Cardiac muscle cell (in vitro differentiated cells and primary cell): Measurements from ENCODE around the gene CYSLTR2. TPM values are rescaled to one million over a fixed set of nuclear protein-coding genes. Genes with fewer than 3 reads are reported as not detected.

Source experiments
- DNase-seq, 2 donors: peaks; one replicate each; pipeline versions ENCODE4 v3.0.0 to v3.0.0-alpha.2; 2010 to 2017; ENCODE audit warnings: low read depth in 1 of 2, low spot score in 1 of 2
- H3K27ac ChIP-seq: fragments of 200-600 bp; sonication (generic); 2 replicates; pipeline ENCODE4 v1.5.1; 2016
- H3K27me3 ChIP-seq: fragments of 200-600 bp; sonication (generic); 2 replicates; pipeline ENCODE4 v1.6.0; 2016; ENCODE audit warnings: control low read depth
- H3K36me3 ChIP-seq: fragments of 200-600 bp; sonication (generic); 2 replicates; pipeline ENCODE4 v1.5.1; 2016; ENCODE audit warnings: control low read depth
- H3K4me1 ChIP-seq: fragments of 200-600 bp; sonication (generic); 2 replicates; pipeline ENCODE4 v1.8.1; 2017; ENCODE audit warnings: low read depth, mild to moderate bottlenecking, mixed run types
- H3K4me3 ChIP-seq: fragments of 200-600 bp; sonication (generic); 2 replicates; pipeline ENCODE4 v1.5.1; 2016; ENCODE audit warnings: mild to moderate bottlenecking
- H3K9me3 ChIP-seq: fragments of 200-600 bp; sonication (generic); 2 replicates; pipeline ENCODE4 v1.5.1; 2017; ENCODE audit warnings: low read depth, mild to moderate bottlenecking, control low read depth
- CTCF ChIP-seq: IDR thresholded peaks from 2 replicates; pipeline ENCODE4 v1.5.1; 2012; ENCODE audit warnings: low read depth, mild to moderate bottlenecking, low read length
- polyA plus RNA-seq: library from polyadenylated mRNA; unstranded; fragments of >200 nt; fragmentation: Nextera tagmentation; extraction: Ambion mirVana; gene quantifications from 2 replicates; pipeline ENCODE4 v1.2.1, GENCODE V29; 2016
- total RNA-seq: library from RNA; depleted of rRNA; stranded (reverse); fragments of >200 nt; gene quantifications from 2 replicates; pipeline ENCODE4 v1.2.3, GENCODE V29; 2016

The CYSLTR2 gene
- total and polyA plus RNA-seq, 2 experiments from 2014 or later: 0.30 to 0.48 TPM

GRCh38 chr13:48725271-48725670, 71.5 kb downstream of the CYSLTR2 start:
- DNase-seq: no peak
- no peak for TF ChIP-seq CTCF
- H3K27ac ChIP-seq: no peak overlapping the region
- no peaks in the 10 kb centered on the region for H3K36me3 ChIP-seq
- H3K4me1 ChIP-seq: no peaks in the 10 kb centered on the region
- H3K4me3 ChIP-seq: no peak overlapping the region
- H3K27me3 ChIP-seq: no peaks in the 10 kb centered on the region
- H3K9me3 ChIP-seq: no peaks in the 10 kb centered on the region

GRCh38 chr13:48726711-48727110, 73.0 kb downstream of the CYSLTR2 start:
- H3K27ac ChIP-seq: no peak overlapping the region
- no peaks in the 10 kb centered on the region for H3K27me3 ChIP-seq
- H3K4me3 ChIP-seq: no peak overlapping the region
- no peaks in the 10 kb centered on the region for H3K36me3 ChIP-seq
- DNase-seq: peak in 1 of 2 donors; percentile 11
- no peak for TF ChIP-seq CTCF
- no peaks in the 10 kb centered on the region for H3K9me3 ChIP-seq
- H3K4me1 ChIP-seq: no peaks in the 10 kb centered on the region

- no peaks in the 10 kb centered on the region for H3K27me3 ChIP-seq
- DNase-seq: peak in 1 of 2 donors; percentile 69
- H3K27ac ChIP-seq: no peak overlapping the region
- no peak for TF ChIP-seq CTCF
- no peaks in the 10 kb centered on the region for H3K36me3 ChIP-seq
- H3K4me3 ChIP-seq: no peak overlapping the region
- no peaks in the 10 kb centered on the region for H3K9me3 ChIP-seq
- no peaks in the 10 kb centered on the region for H3K4me1 ChIP-seq
Measured at GRCh38 chr13:48727241-48728011, 73.7 kb downstream of the CYSLTR2 start.

- no peaks in the 10 kb centered on the region for H3K27me3 ChIP-seq
- H3K4me1 ChIP-seq: no peaks in the 10 kb centered on the region
- TF ChIP-seq CTCF: no peak
- DNase-seq: no peak
- H3K27ac ChIP-seq: no peak overlapping the region
- no peak overlapping the region for H3K4me3 ChIP-seq
- no peaks in the 10 kb centered on the region for H3K9me3 ChIP-seq
- H3K36me3 ChIP-seq: no peaks in the 10 kb centered on the region
Measured at GRCh38 chr13:48728226-48728625, 74.5 kb downstream of the CYSLTR2 start.

- no peak overlapping the region for H3K27ac ChIP-seq
- no peaks in the 10 kb centered on the region for H3K9me3 ChIP-seq
- H3K27me3 ChIP-seq: no peaks in the 10 kb centered on the region
- no peaks in the 10 kb centered on the region for H3K36me3 ChIP-seq
- DNase-seq: no peak
- TF ChIP-seq CTCF: no peak
- H3K4me3 ChIP-seq: no peak overlapping the region
- no peaks in the 10 kb centered on the region for H3K4me1 ChIP-seq
Measured at GRCh38 chr13:48728876-48729275, 75.1 kb downstream of the CYSLTR2 start.
